ENCODE measurements around the gene HTR7. TPM values are rescaled to one million over a fixed set of nuclear protein-coding genes. Genes with fewer than 3 reads are reported as not detected.

Gene HTR7
- polyA plus RNA-seq, 6 donors from 2014 or later = not detected

Other genes with a start within 250 kb of the HTR7 start
- gene RPP30, start 13.9 kb upstream of the HTR7 start, polyA plus RNA-seq (ENCODE audit: low read depth in 6 of 6) = 10 to 100 TPM; 21.6 to 57.4 (median 50.7) TPM
- gene ANKRD1, start 63.0 kb upstream of the HTR7 start, polyA plus RNA-seq (ENCODE audit: low read depth in 6 of 6) = not detected